Thyroid gland (tissue), 4 donors: ENCODE results near the gene LRRC8D. TPM values are rescaled to one million over a fixed set of nuclear protein-coding genes. Genes with fewer than 3 reads are reported as not detected.

Source experiments
- DNase-seq, 2 donors: peaks; one replicate each; pipeline ENCODE4 v3.0.0-alpha.2; 2019
- H3K27ac ChIP-seq, 3 donors: fragments of 200-600 bp; sonication (generic); 1 replicate in 2 of 3; 2 replicates in 1 of 3; pipeline ENCODE4 v1.5.1; 2016 to 2019; ENCODE audit warnings: mild to moderate bottlenecking in 1 of 3, moderate library complexity in 1 of 3
- H3K27me3 ChIP-seq: fragments of 200-600 bp; sonication (generic); one replicate; pipeline ENCODE4 v1.5.1; 2019
- H3K36me3 ChIP-seq, 2 donors: fragments of 200-600 bp; sonication (generic); one replicate each; pipeline ENCODE4 v1.5.1; 2016 to 2019
- H3K4me1 ChIP-seq, 2 donors: fragments of 200-600 bp; sonication (generic); one replicate each; pipeline ENCODE4 v1.5.1; 2017 to 2019
- H3K4me3 ChIP-seq, 3 donors: fragments of 200-600 bp; sonication (generic); replicated peaks in 1 of 3; 1 replicate in 2 of 3; 2 replicates in 1 of 3; pipeline ENCODE4 v1.5.1; 2016; ENCODE audit warnings: mild to moderate bottlenecking in 1 of 3
- H3K9me3 ChIP-seq: fragments of 200-600 bp; sonication (generic); one replicate; pipeline ENCODE4 v1.5.1; 2017
- CTCF ChIP-seq, 6 experiments: fragments of 200-600 bp in 3 of 6; fragments of 450-650 bp in 3 of 6; sonication (generic) in 3 of 6; IDR thresholded peaks; one replicate each; pipeline ENCODE4 v1.5.1; 2016 to 2019; ENCODE audit warnings: antibody characterized with exemption in 6 of 6, mild to moderate bottlenecking in 2 of 6, inconsistent platforms in 1 of 6, moderate library complexity in 1 of 6
- POLR2A ChIP-seq, 2 donors: fragments of 450-650 bp; IDR thresholded peaks; one replicate each; pipeline ENCODE4 v1.6.1; 2017; ENCODE audit warnings: antibody characterized with exemption in 2 of 2, mild to moderate bottlenecking in 2 of 2, moderate library complexity in 1 of 2
- WGBS, 2 donors: methylation state at CpG; one replicate each; pipeline ENCODE4 v1.1.5; 2017; 5-methylcytosine and 5-hydroxymethylcytosine counted together
- intact Hi-C: fragments of 100-400 bp; cut with DNase I; formaldehyde crosslinking; loops from one replicate; pipeline ENCODE4 v1.15.1; 2023
- total RNA-seq, 4 donors: library from RNA; depleted of rRNA; stranded (reverse); fragments of >200 nt; gene quantifications; one replicate each; pipeline ENCODE4 v1.2.3, GENCODE V29; 2016

Gene LRRC8D
- total RNA-seq, 4 donors from 2014 or later: 21.1 to 46.7 (median 35.3) TPM

GRCh38 chr1:89900791-89901708 is 80.2 kb downstream of the LRRC8D start:
- Histone ChIP-seq H3K4me3 (no peak overlapping the region), H3K27me3 (no peaks in the 10 kb centered on the region), H3K9me3 (no peaks in the 10 kb centered on the region), H3K36me3 (no peaks in the 10 kb centered on the region), H3K4me1 (peaks cover 49 to 56% of the 10 kb centered on the region in 2 donors), H3K27ac (peak overlapping the region; percentile 50 to 81 (median 63))
- WGBS, 2 donors: 68 to 70% methylated on average over 6 of the region's 6 CpGs
- DNase-seq: peak; percentile 67 to 73
- intact Hi-C loops: no loop called here
- TF ChIP-seq CTCF (IDR thresholded peaks at IDR 0.05) (no peak), POLR2A (IDR thresholded peaks at IDR 0.05) (peak in 1 of 2 donors; percentile 30)

- Histone ChIP-seq H3K9me3 (no peaks in the 10 kb centered on the region), H3K4me3 (no peak overlapping the region), H3K36me3 (no peaks in the 10 kb centered on the region), H3K27me3 (no peaks in the 10 kb centered on the region), H3K27ac (peak overlapping the region; percentile 50 to 81 (median 63)), H3K4me1 (peaks cover 58 to 65% of the 10 kb centered on the region in 2 donors)
- intact Hi-C loops: no loop called here
- DNase-seq: no peak
- 97 to 98% methylated on average over 9 of the region's 9 CpGs for WGBS, 2 donors
- TF ChIP-seq POLR2A (IDR thresholded peaks at IDR 0.05): no peak
- TF ChIP-seq CTCF (IDR thresholded peaks at IDR 0.05): no peak
Observed at GRCh38 chr1:89901957-89902669, 81.3 kb downstream of the LRRC8D start.

GRCh38 chr1:89903550-89903949 is 82.7 kb downstream of the LRRC8D start:
- Histone ChIP-seq H3K36me3 (no peaks in the 10 kb centered on the region), H3K9me3 (no peaks in the 10 kb centered on the region), H3K4me1 (peaks cover 65 to 70% of the 10 kb centered on the region in 2 donors), H3K27me3 (no peaks in the 10 kb centered on the region), H3K4me3 (no peak overlapping the region), H3K27ac (peak overlapping the region; percentile 20 to 52 (median 44))
- intact Hi-C loops: no loop called here
- TF ChIP-seq CTCF (IDR thresholded peaks at IDR 0.05) (no peak), POLR2A (IDR thresholded peaks at IDR 0.05) (no peak)
- WGBS, 2 donors: 93 to 96% methylated on average over 1 of the region's 1 CpG
- DNase-seq: no peak

GRCh38 chr1:89904219-89904980 is 83.6 kb downstream of the LRRC8D start:
- Histone ChIP-seq H3K36me3 (no peaks in the 10 kb centered on the region), H3K27me3 (no peaks in the 10 kb centered on the region), H3K4me1 (peaks cover 59 to 69% of the 10 kb centered on the region in 2 donors), H3K4me3 (no peak overlapping the region), H3K27ac (peak overlapping the region; percentile 20 to 52 (median 44)), H3K9me3 (no peaks in the 10 kb centered on the region)
- DNase-seq: no peak
- WGBS, 2 donors: 72 to 75% methylated on average over 6 of the region's 6 CpGs
- no peak for TF ChIP-seq POLR2A (IDR thresholded peaks at IDR 0.05)
- TF ChIP-seq CTCF (IDR thresholded peaks at IDR 0.05): no peak
- intact Hi-C loops: no loop called here
